GM18505 (cell line): ENCODE measurements around the gene XIRP1.
"Not testable (repeated sequence)": the region's sequence is repeated elsewhere in the genome, so short reads cannot be mapped to it uniquely, and the experiment has no call there.

Experiments
- ATAC-seq: cut with Tn5 transposase; IDR thresholded peaks from one replicate; pipeline ENCODE4 v1.9.1; 2021; ENCODE audit not compliant: unreplicated experiment
- POLR2A ChIP-seq: IDR thresholded peaks from 4 replicates; pipeline ENCODE4 v1.6.1; 2011; ENCODE audit warnings: borderline replicate concordance; ENCODE audit not compliant: insufficient read depth, insufficient read length; ENCODE audit errors: extremely low read depth

XIRP1 gene

GRCh38 chr3:39176025-39176714, 16.2 kb downstream of the XIRP1 start:
- ATAC-seq, result no peak

GRCh38 chr3:39173318-39174125, 18.9 kb downstream of the XIRP1 start:
- TF ChIP-seq POLR2A, result no peak
- ATAC-seq, result no peak

More at GRCh38 chr3:39176025-39176714, 16.2 kb downstream of the XIRP1 start:
- TF ChIP-seq POLR2A, result no peak

GRCh38 chr3:39171860-39172259, 20.5 kb downstream of the XIRP1 start:
- ATAC-seq, result no peak
- no peak for TF ChIP-seq POLR2A

DNA sequence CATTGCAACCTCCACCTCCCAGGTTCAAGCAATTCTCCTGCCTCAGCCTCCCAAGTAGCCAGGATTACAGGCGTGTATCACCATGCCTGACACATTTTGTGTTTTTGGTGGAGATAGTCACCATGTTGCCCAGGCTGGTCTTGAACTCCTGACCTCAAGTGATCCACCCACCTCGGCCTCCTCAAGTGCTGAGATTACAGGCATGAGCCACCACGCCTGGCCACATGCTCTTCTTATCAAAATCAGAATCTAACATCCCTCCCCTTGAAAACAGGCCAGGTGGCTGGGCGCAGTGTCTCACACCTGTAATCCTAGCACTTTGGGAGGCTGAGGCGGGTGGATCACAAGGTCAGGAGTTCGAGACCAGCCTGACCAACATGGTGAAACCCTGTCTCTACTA, 21.5 kb downstream of the XIRP1 start:
- ATAC-seq, result not testable (repeated sequence)

- TF ChIP-seq POLR2A, result no peak
- ATAC-seq, result no peak
Measured at GRCh38 chr3:39170461-39170860, 21.9 kb downstream of the XIRP1 start.

DNA sequence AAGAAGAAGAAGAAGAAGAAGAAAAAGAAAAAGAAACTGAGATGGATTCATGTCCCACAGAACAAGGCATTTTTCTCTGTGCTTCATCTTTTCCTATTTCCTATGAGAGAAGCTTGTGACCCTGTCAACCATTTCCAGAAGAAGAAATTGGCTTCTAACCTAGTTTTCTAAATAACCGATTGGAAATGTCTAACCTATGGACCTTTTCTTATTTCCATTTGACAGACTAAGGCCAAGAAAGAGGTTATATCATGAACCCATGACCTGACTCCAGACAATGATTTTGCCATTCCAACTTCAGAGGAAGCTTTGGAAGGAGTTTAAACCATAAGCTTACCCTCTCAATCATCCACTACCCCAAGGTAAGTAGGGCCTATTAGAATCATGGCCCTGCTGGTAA, 22.7 kb downstream of the XIRP1 start:
- ATAC-seq, result no peak
- no peak for TF ChIP-seq POLR2A

DNA sequence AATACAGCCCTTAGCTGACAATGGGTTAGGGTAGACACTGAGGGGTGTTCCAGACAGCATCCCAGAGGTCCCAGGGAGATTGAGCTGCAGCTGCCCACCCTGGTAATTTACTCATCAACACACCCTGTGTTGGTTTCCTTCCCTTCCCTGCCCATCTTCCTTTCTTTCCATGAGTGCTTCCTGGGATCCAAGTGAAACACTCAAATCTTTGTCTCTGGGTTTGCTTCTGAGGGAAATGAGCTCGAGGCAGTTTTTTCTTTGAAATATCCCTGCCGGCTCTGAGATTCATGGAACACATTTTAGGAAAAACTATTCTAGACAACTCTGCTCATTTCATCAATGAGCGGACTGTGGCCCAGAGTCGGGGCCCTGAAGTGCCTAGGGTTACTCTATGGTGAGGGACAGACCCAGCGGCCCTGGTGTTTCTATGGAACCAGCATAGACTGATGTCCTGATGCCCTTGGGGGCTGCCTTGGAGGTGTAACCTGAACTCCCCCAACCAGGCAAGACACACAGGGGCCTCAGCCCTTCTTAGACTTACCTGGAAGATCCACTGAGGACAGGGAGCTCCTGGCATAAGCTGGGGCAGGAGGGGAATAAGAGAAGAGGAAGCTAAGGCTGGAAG, 24.1 kb downstream of the XIRP1 start:
- TF ChIP-seq POLR2A, result no peak
- no peak for ATAC-seq

DNA sequence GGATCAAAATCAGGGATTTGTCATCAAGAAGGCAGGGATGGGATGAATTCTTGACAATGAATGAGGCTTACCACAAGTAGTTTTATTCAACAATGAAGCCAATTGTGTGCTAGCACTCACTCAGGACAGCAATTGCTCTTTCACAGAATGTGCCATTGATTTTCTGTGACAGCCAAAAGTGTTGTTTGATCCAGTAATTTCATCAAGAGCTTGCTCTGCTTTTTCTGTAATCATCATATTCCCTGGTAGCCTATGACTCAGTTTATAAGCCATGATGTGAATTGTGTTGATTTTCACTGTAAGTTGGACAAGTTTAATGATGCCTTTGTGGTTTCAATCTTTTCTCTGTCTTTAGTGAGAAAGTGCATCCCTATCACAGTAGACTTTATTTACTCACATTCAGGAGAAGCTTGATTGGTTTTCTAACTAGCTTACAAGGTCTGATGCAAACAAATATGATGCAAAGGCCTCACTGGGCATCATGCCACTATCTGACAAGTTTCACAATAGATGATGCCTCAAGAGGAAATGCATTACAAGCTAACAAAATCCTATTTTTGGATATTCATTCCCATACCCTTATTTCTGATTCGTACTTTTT, 25.4 kb downstream of the XIRP1 start:
- no peak for TF ChIP-seq POLR2A
- ATAC-seq, result no peak

- no peak for TF ChIP-seq POLR2A
- no peak for ATAC-seq
Measured at GRCh38 chr3:39166134-39166710, 26.2 kb downstream of the XIRP1 start.

- no peak for TF ChIP-seq POLR2A
- ATAC-seq, result no peak
Measured at GRCh38 chr3:39165518-39165917, 26.9 kb downstream of the XIRP1 start.

GRCh38 chr3:39164414-39164813, 28.0 kb downstream of the XIRP1 start:
- no peak for TF ChIP-seq POLR2A

DNA sequence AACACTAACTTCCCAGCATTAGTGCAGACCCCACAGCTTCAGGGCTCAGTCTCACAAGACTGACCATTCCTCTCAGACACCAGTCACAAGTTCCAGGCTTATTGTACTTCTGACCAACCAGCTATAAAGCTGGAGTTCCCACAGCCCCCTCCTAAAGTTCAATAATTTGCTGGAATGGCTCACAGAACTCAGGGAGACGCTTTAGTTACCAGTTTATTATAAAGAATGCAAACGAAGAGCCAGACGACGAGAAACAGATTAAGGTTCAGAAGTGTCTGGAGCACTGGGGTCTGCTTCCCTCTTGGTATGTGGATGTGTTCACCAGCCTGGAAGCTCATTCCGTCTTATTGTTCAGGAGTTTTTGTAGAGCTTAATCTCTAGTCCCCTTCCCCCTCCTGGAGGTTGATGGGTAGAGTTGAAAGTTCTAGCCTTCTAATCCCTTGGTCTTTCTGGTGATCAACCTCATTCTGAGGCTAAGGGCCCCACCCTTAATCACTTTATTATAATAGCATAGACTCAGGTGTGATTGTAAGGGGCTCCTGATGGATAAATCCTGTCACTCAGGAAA, 34.2 kb downstream of the XIRP1 start:
- TF ChIP-seq POLR2A, result no peak
- no peak for ATAC-seq

More at GRCh38 chr3:39164414-39164813, 28.0 kb downstream of the XIRP1 start:
- ATAC-seq, result no peak

- no peak for TF ChIP-seq POLR2A
Measured at GRCh38 chr3:39157359-39157758, 35.0 kb downstream of the XIRP1 start.

GRCh38 chr3:39156421-39156820, 36.0 kb downstream of the XIRP1 start:
- no peak for TF ChIP-seq POLR2A
- no peak for ATAC-seq

More at GRCh38 chr3:39157359-39157758, 35.0 kb downstream of the XIRP1 start:
- ATAC-seq, result no peak
